Activated CD8-positive, alpha-beta T cell treated with anti-CD3 and anti-CD28 coated beads, Interleukin-2, amount 10 ng/mL, durations not matched to agents 7 days and 5 days (primary cell): ENCODE data around the gene PRKAG2. TPM values are rescaled to one million over a fixed set of nuclear protein-coding genes. Genes with fewer than 3 reads are reported as not detected.

Source experiments
- ATAC-seq: fragments of 150-1000 bp; cut with Tn5 transposase; one replicate; pipeline ENCODE4 v1.10.0; 2021; ENCODE audit warnings: moderate library complexity
- CTCF ChIA-PET: fragments of 350-600 bp; sonication (Branson Sonifier 250); formaldehyde crosslinking; loops from one replicate; lab custom pipeline; 2021; ENCODE audit warnings: antibody characterized with exemption; lab: Charles Lee
- POLR2A ChIA-PET: fragments of 350-600 bp; sonication (Branson Sonifier 250); formaldehyde crosslinking; loops from one replicate; lab custom pipeline; 2021; ENCODE audit warnings: antibody characterized with exemption; lab: Charles Lee
- DNase-seq: peaks from one replicate; pipeline ENCODE4 v3.0.0-alpha.2; 2020
- H3K27ac Mint-ChIP-seq: one replicate; pipeline ENCODE4 v1.8.0; 2021; ENCODE audit warnings: mild to moderate bottlenecking, mixed read lengths
- H3K27me3 Mint-ChIP-seq: one replicate; pipeline ENCODE4 v1.8.0; 2021; ENCODE audit warnings: low read depth, mixed read lengths
- H3K36me3 Mint-ChIP-seq: one replicate; pipeline ENCODE4 v1.8.0; 2021; ENCODE audit warnings: low read depth, mixed read lengths
- H3K4me1 Mint-ChIP-seq: one replicate; pipeline ENCODE4 v1.8.0; 2021; ENCODE audit warnings: low read depth, mixed read lengths
- H3K4me3 Mint-ChIP-seq: one replicate; pipeline ENCODE4 v1.8.0; 2021; ENCODE audit warnings: mild to moderate bottlenecking, mixed read lengths
- H3K9me3 Mint-ChIP-seq: one replicate; pipeline ENCODE4 v1.8.0; 2022; ENCODE audit warnings: mixed read lengths; ENCODE audit not compliant: insufficient read depth
- total RNA-seq, 2 experiments: library from RNA; stranded (reverse); gene quantifications; one replicate each; pipeline ENCODE4 v1.2.3, GENCODE V29; 2021

Gene PRKAG2
- total RNA-seq, 2 experiments from 2014 or later, result 23.6 to 28.3 TPM

DNA sequence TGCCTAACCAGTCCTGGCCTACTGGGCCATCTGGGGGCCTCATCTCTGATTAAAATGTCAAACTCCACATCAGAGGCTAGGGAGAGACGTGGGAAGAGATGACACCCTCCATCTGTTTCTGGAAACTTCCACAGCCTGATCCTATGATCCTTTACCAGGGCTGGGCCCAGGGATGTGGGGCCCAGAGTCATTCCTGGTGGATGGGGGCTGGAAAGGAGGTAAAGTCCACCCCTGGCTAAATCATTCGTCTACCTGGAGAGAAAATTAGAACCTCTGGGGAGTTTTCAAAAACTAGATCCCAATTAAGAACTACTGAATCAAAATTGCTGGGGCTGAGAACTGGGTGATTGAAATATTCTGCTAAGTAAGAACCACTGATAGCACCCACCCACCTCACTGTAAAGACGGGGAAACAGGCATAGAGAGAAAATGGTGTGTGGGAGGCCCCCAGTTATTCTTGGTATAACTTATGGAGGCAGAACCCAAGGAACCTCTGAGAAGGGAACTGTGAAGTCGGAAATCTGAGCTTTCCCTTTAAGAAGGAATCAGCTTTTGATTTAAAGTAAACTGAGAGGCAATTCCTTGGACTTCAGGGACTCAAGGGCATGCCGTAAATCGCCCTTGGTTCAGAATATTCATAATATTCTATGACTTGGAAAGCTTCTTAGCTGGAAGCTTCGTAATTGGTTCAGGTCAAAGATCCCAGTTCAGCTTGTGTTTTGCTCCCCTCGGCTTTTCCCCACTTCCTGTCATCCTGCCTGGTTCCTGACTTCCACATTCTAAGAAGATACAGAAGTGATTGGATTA is 53.1 kb downstream of the PRKAG2 start:
- Mint-ChIP-seq H3K9me3 (no peaks in the 10 kb centered on the region), H3K4me1 (no peaks in the 10 kb centered on the region), H3K27me3 (no peaks in the 10 kb centered on the region), H3K27ac (no peak overlapping the region), H3K4me3 (no peak overlapping the region), H3K36me3 (no peaks in the 10 kb centered on the region)
- POLR2A ChIA-PET, result no interaction called here
- ATAC-seq (no peak), DNase-seq (no peak)
- CTCF ChIA-PET, result interaction anchor here (0.8 to 1.0 kb wide), 2 partner anchors 15 to 40 kb away, joined by 3 read pairs; no protein-coding TSS in a partner anchor

DNA sequence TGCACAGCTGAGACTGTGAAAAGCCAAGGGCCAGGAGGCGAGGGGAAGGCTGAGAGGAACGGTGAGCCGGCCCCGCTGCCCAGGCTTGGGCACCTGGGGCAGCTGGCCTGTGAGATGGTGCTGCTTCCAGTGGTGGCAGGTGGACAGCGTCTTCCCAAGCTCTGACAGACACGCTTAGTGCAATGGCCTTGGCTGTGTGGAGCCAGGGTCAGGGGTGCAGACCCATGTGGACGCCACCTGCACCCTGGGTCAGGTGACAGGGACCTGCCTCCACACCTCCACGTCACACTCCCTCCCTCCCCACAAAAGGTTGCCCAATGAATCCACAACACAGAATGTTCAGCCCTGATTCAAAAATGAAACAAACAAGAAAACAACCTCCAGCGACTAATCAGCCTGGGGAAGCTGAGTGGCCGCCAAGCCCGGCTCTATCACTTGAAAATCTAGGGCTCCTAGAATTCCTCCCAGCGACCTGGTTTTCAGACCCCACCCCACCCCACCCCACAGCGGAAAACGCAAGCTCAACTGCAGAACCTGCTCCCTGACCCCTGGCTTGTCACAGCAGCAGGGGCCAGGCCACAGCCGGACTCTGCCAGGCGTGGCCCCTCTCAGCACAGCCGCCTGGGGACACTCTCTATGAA is 54.3 kb downstream of the PRKAG2 start:
- Mint-ChIP-seq H3K4me1 (no peaks in the 10 kb centered on the region), H3K27ac (no peak overlapping the region), H3K4me3 (no peak overlapping the region), H3K9me3 (no peaks in the 10 kb centered on the region), H3K36me3 (no peaks in the 10 kb centered on the region), H3K27me3 (no peaks in the 10 kb centered on the region)
- CTCF ChIA-PET, result no interaction called here
- ATAC-seq (no peak), DNase-seq (no peak)
- POLR2A ChIA-PET, result interaction anchor here (0.6 kb wide), 1 partner anchor 37 kb away, joined by 3 read pairs; no protein-coding TSS in a partner anchor

- Mint-ChIP-seq H3K36me3 (no peaks in the 10 kb centered on the region), H3K4me1 (no peaks in the 10 kb centered on the region), H3K9me3 (no peaks in the 10 kb centered on the region), H3K27me3 (no peaks in the 10 kb centered on the region), H3K4me3 (no peak overlapping the region), H3K27ac (no peak overlapping the region)
- no peak for ATAC-seq
- ChIA-PET CTCF (no interaction called here), POLR2A (no interaction called here)
- no peak for DNase-seq
Observed at GRCh38 chr7:151821806-151822540, 54.9 kb downstream of the PRKAG2 start.

- Mint-ChIP-seq H3K9me3 (no peaks in the 10 kb centered on the region), H3K4me1 (no peaks in the 10 kb centered on the region), H3K27me3 (no peaks in the 10 kb centered on the region), H3K27ac (no peak overlapping the region), H3K4me3 (no peak overlapping the region), H3K36me3 (no peaks in the 10 kb centered on the region)
- ChIA-PET POLR2A (no interaction called here), CTCF (no interaction called here)
- ATAC-seq, result no peak
- DNase-seq, result no peak
Observed at GRCh38 chr7:151821226-151821625, 55.7 kb downstream of the PRKAG2 start.

- ATAC-seq (no peak), DNase-seq (no peak)
- no peak overlapping the region for H3K4me3 Mint-ChIP-seq
- H3K36me3 Mint-ChIP-seq, result no peaks in the 10 kb centered on the region
- ChIA-PET POLR2A (no interaction called here), CTCF (no interaction called here)
- H3K9me3 Mint-ChIP-seq, result no peaks in the 10 kb centered on the region
- H3K4me1 Mint-ChIP-seq, result no peaks in the 10 kb centered on the region
- H3K27me3 Mint-ChIP-seq, result no peaks in the 10 kb centered on the region
- no peak overlapping the region for H3K27ac Mint-ChIP-seq
Observed at GRCh38 chr7:151820491-151821105, 56.3 kb downstream of the PRKAG2 start.

GRCh38 chr7:151819866-151820265 is 57.0 kb downstream of the PRKAG2 start:
- H3K27me3 Mint-ChIP-seq, result no peaks in the 10 kb centered on the region
- DNase-seq, result no peak

GRCh38 chr7:151818674-151819519 is 58.0 kb downstream of the PRKAG2 start:
- Mint-ChIP-seq H3K4me3 (no peak overlapping the region), H3K4me1 (no peaks in the 10 kb centered on the region), H3K27me3 (no peaks in the 10 kb centered on the region), H3K9me3 (no peaks in the 10 kb centered on the region), H3K36me3 (no peaks in the 10 kb centered on the region), H3K27ac (no peak overlapping the region)
- ATAC-seq, result no peak
- ChIA-PET CTCF (no interaction called here), POLR2A (no interaction called here)
- no peak for DNase-seq

More at GRCh38 chr7:151819866-151820265, 57.0 kb downstream of the PRKAG2 start:
- POLR2A ChIA-PET, result no interaction called here
- Mint-ChIP-seq H3K4me3 (no peak overlapping the region), H3K4me1 (no peaks in the 10 kb centered on the region), H3K9me3 (no peaks in the 10 kb centered on the region), H3K36me3 (no peaks in the 10 kb centered on the region), H3K27ac (no peak overlapping the region)
- no peak for ATAC-seq
- CTCF ChIA-PET, result no interaction called here

DNA sequence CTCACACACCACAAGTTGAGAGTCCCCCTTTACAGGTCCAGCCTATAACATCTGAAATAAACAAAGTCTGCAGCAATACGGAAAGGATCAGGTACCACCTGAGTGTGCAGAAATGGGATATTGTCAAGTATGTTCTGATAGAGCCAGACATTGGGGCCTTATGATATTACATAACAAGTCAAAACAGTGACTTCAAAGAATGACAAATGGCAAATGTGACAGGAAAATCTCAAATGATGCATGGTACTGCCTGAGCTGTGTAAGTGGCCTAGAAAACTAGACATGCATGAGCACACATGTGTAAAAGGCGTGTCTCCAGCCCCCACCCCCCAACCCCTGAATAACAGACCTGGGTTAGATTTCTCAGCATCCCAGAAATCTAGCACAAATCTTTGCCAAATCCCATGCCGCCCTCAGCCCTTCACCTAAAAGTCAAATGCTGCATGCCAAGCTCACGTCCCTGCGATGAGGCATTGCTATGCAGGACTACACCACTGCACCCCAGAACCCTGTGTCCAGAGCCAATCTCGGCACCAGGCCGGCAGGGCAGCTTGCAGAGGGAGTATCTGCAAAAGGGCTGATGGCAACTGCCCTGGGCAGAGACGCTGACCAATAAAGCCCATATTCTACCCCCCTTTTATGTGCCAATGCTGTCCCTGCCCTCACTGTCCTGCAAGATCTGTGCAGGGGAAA is 58.8 kb downstream of the PRKAG2 start:
- POLR2A ChIA-PET, result no interaction called here
- no peak for ATAC-seq
- H3K27ac Mint-ChIP-seq, result no peak overlapping the region
- no peaks in the 10 kb centered on the region for H3K36me3 Mint-ChIP-seq
- no peaks in the 10 kb centered on the region for H3K9me3 Mint-ChIP-seq
- no peaks in the 10 kb centered on the region for H3K4me1 Mint-ChIP-seq
- CTCF ChIA-PET, result no interaction called here
- H3K4me3 Mint-ChIP-seq, result no peak overlapping the region
- no peaks in the 10 kb centered on the region for H3K27me3 Mint-ChIP-seq
- no peak for DNase-seq

DNA sequence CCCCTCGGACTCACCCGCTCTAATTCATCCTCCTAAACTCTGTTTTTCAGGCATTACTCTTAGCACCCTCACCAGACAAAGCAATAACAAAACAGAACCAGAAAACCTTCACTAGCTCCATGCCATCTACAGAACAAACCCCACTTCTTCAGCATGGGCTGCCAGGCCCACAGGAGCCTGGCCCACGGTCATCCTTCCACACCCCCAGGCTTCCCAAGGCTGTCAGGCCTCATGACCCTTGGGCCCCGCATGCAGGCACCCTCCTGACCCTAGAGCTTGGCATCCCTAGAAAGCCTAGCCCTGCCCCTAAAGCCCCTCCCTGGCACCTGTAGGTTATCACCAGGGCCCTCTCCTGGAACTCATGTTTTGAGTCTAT is 59.6 kb downstream of the PRKAG2 start:
- DNase-seq (no peak), ATAC-seq (no peak)
- H3K27ac Mint-ChIP-seq, result no peak overlapping the region
- H3K36me3 Mint-ChIP-seq, result no peaks in the 10 kb centered on the region
- CTCF ChIA-PET, result no interaction called here
- H3K9me3 Mint-ChIP-seq, result no peaks in the 10 kb centered on the region
- POLR2A ChIA-PET, result no interaction called here
- H3K27me3 Mint-ChIP-seq, result no peaks in the 10 kb centered on the region
- no peak overlapping the region for H3K4me3 Mint-ChIP-seq
- no peaks in the 10 kb centered on the region for H3K4me1 Mint-ChIP-seq

- Mint-ChIP-seq H3K27ac (no peak overlapping the region), H3K4me1 (no peaks in the 10 kb centered on the region)
- no peak for ATAC-seq
Observed at GRCh38 chr7:151816562-151817314, 60.2 kb downstream of the PRKAG2 start.

More at GRCh38 chr7:151816562-151817314, 60.2 kb downstream of the PRKAG2 start:
- POLR2A ChIA-PET, result no interaction called here
- CTCF ChIA-PET, result interaction anchor here (1.0 kb wide), 1 partner anchor 33 kb away, joined by 3 read pairs; no protein-coding TSS in a partner anchor
- Mint-ChIP-seq H3K27me3 (no peaks in the 10 kb centered on the region), H3K36me3 (no peaks in the 10 kb centered on the region), H3K4me3 (no peak overlapping the region), H3K9me3 (no peaks in the 10 kb centered on the region)
- DNase-seq, result no peak
